Sigmoid colon (tissue), 7 donors: ENCODE data around the gene SLIT3. TPM values are rescaled to one million over a fixed set of nuclear protein-coding genes. Genes with fewer than 3 reads are reported as not detected.

Experiments used
- DNase-seq: peaks from one replicate; pipeline ENCODE4 v3.0.0-alpha.2; 2019
- H3K27ac ChIP-seq, 4 donors: fragments of 200-600 bp; sonication (generic); one replicate each; pipeline ENCODE4 v1.5.1; 2016 to 2019; ENCODE audit warnings: mild to moderate bottlenecking in 1 of 4
- H3K27me3 ChIP-seq, 3 donors: fragments of 200-600 bp; sonication (generic); one replicate each; pipeline ENCODE4 v1.5.1; 2019; ENCODE audit warnings: mild to moderate bottlenecking in 1 of 3
- H3K36me3 ChIP-seq, 4 donors: fragments of 200-600 bp; sonication (generic); one replicate each; pipeline ENCODE4 v1.5.1; 2016 to 2019
- H3K4me1 ChIP-seq, 4 donors: fragments of 200-600 bp; sonication (generic); one replicate each; pipeline ENCODE4 v1.5.1; 2017 to 2019
- H3K4me3 ChIP-seq, 4 donors: fragments of 200-600 bp; sonication (generic); one replicate each; pipeline ENCODE4 v1.5.1; 2017 to 2019; ENCODE audit warnings: mild to moderate bottlenecking in 2 of 4, moderate library complexity in 1 of 4
- H3K9me3 ChIP-seq, 4 donors: fragments of 200-600 bp in 3 of 4; sonication (generic) in 3 of 4; one replicate each; pipeline versions ENCODE4 v1.5.1 to v1.6.1; 2013 to 2019
- EP300 ChIP-seq, 4 donors: sonication (generic); formaldehyde crosslinking; IDR thresholded peaks; one replicate each; pipeline ENCODE4 v1.6.1; 2017; ENCODE audit warnings: antibody characterized with exemption in 4 of 4
- POLR2A ChIP-seq, 2 donors: fragments of 450-650 bp; IDR thresholded peaks; one replicate each; pipeline ENCODE4 v1.6.1; 2016; ENCODE audit warnings: antibody characterized with exemption in 2 of 2, mild to moderate bottlenecking in 2 of 2, moderate library complexity in 2 of 2
- POLR2AphosphoS5 ChIP-seq, 4 donors: sonication (generic); formaldehyde crosslinking; IDR thresholded peaks; one replicate each; pipeline ENCODE4 v1.6.1; 2017; ENCODE audit warnings: antibody characterized with exemption in 4 of 4
- WGBS, 2 donors: extraction: QIAGEN DNeasy Blood & Tissue Kit; methylation state at CpG; one replicate each; pipeline ENCODE4 v1.1.7; 2013; 5-methylcytosine and 5-hydroxymethylcytosine counted together
- intact Hi-C: fragments of 100-400 bp; cut with DNase I; formaldehyde crosslinking; loops from one replicate; pipeline ENCODE4 v1.15.1; 2023
- polyA plus RNA-seq, 3 donors: library from polyadenylated mRNA; stranded (reverse); fragments of 200-250 nt; gene quantifications; one replicate each; pipeline ENCODE4 v1.2.3, GENCODE V29; 2013
- total RNA-seq, 4 donors: library from RNA; depleted of rRNA; stranded (reverse); fragments of >200 nt; gene quantifications; one replicate each; pipeline ENCODE4 v1.1.0, GENCODE V29; 2016
- TF ChIP-seq, protein P1 (sequence below), 4 experiments: fragments of 450-650 bp in 3 of 4; fragments of 200-600 bp in 1 of 4; IDR thresholded peaks; one replicate each; pipeline ENCODE4 v1.5.1; 2016 to 2019; ENCODE audit warnings: antibody characterized with exemption in 4 of 4, mild to moderate bottlenecking in 3 of 4, moderate library complexity in 2 of 4
- donor health status: healthy with polysubstance abuse.
- donor health status: Bipolar disorder and iron deficiency.
- donor health status: healthy.

The SLIT3 gene
- total and polyA plus RNA-seq, 7 donors = 0.23 to 46.3 (median 30.0) TPM

DNA sequence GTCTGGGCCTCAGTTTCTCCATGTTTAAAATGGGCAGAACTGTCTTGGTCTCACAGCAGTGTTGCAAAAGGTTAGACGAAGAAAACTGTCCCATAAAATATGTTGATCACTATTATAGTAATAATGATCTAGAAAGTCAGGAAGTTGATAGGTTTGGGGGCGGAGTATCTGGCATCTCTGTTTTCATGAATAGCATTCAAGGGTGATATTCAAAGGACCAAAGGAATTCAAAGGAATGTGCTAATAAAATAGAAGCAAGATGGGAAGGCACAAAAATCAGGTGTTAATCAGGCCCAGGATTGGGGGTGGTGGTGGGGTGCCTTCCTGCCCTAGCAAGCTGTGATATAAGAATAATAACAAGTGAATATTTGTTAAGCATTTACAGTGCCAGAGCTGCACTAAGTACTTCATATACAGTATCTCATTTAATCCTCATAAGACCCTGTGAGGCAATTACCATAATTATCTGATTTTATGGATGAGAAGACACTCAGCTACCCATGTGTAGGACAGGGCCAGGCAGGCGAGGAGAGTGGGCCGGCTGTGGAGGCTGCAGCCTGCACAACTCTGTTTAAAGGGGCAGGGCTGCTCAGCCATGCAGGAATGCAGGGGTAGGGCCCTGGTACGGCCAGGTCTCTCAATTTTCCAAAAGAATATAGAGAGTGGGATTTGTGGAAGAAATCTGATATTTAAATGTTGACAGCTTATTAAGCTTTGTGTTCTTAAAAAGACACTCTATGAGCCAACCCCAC, 579.8 kb downstream of the SLIT3 start:
- H3K4me1 ChIP-seq = no peaks in the 10 kb centered on the region
- WGBS, 2 donors = 87 to 88% methylated on average over 5 of the region's 5 CpGs
- H3K36me3 ChIP-seq = peaks cover 0 to 31% (median 4%) of the 10 kb centered on the region in 4 donors
- H3K27ac ChIP-seq = no peak overlapping the region
- no peak overlapping the region for H3K4me3 ChIP-seq
- H3K27me3 ChIP-seq = no peaks in the 10 kb centered on the region
- intact Hi-C loops = no loop called here
- no peak for DNase-seq
- no peaks in the 10 kb centered on the region for H3K9me3 ChIP-seq
- TF ChIP-seq POLR2A (IDR thresholded peaks at IDR 0.05) (no peak), POLR2AphosphoS5 (IDR thresholded peaks at IDR 0.05) (no peak), EP300 (IDR thresholded peaks at IDR 0.05) (no peak)
- TF ChIP-seq, protein P1, sequence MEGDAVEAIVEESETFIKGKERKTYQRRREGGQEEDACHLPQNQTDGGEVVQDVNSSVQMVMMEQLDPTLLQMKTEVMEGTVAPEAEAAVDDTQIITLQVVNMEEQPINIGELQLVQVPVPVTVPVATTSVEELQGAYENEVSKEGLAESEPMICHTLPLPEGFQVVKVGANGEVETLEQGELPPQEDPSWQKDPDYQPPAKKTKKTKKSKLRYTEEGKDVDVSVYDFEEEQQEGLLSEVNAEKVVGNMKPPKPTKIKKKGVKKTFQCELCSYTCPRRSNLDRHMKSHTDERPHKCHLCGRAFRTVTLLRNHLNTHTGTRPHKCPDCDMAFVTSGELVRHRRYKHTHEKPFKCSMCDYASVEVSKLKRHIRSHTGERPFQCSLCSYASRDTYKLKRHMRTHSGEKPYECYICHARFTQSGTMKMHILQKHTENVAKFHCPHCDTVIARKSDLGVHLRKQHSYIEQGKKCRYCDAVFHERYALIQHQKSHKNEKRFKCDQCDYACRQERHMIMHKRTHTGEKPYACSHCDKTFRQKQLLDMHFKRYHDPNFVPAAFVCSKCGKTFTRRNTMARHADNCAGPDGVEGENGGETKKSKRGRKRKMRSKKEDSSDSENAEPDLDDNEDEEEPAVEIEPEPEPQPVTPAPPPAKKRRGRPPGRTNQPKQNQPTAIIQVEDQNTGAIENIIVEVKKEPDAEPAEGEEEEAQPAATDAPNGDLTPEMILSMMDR (IDR thresholded peaks at IDR 0.05) = no peak

DNA sequence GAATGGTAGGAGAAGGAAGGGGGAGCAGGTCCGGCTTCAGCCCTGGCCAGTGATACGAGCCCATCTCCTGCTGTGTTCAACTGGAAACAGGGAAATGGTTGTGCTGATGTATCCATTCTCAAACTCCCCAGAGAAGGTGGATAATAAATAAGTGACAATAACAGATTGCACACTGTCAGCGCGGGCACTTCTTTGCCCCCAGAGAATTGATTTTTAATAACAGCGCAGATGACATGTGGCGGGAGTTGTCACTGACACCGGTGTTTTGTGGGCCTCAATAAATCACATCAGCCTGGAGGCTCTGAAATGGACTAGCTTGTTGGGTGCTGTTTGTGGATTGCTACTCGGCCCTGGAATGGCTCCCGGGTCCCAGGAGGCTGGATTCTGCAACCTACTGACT, 580.4 kb downstream of the SLIT3 start:
- intact Hi-C loops = no loop called here
- H3K4me1 ChIP-seq = no peaks in the 10 kb centered on the region
- TF ChIP-seq POLR2A (IDR thresholded peaks at IDR 0.05) = no peak
- no peak overlapping the region for H3K4me3 ChIP-seq
- 93 to 95% methylated on average over 9 of the region's 9 CpGs for WGBS, 2 donors
- H3K27me3 ChIP-seq = no peaks in the 10 kb centered on the region
- no peak overlapping the region for H3K27ac ChIP-seq
- H3K9me3 ChIP-seq = no peaks in the 10 kb centered on the region
- no peak for DNase-seq
- H3K36me3 ChIP-seq = peaks cover 0 to 31% (median 4%) of the 10 kb centered on the region in 4 donors

DNA sequence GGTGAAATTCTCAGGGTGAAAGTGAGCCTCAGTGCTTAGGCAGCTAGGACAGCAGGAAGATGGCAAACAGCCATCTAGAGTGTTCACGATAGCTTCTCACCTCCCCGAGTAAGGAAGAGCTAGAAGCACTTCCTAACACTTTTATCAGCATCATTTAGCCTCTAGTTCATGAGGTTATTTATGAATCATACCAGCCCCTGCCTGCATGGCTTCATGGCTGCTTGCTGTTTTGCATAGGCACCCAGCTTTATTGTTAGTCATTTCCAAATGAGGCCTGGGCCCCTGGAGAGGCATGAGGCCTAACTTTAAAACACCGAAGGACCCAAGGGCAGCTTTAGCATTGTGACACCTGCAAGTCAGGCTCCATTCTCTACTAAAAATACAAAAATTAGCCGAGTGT, 586.9 kb downstream of the SLIT3 start:
- no peak overlapping the region for H3K4me3 ChIP-seq
- intact Hi-C loops = no loop called here
- TF ChIP-seq POLR2AphosphoS5 (IDR thresholded peaks at IDR 0.05) (no peak), EP300 (IDR thresholded peaks at IDR 0.05) (no peak), POLR2A (IDR thresholded peaks at IDR 0.05) (no peak)
- TF ChIP-seq, protein P1 (IDR thresholded peaks at IDR 0.05) = no peak
- no peaks in the 10 kb centered on the region for H3K9me3 ChIP-seq
- H3K36me3 ChIP-seq = peaks cover 0 to 15% (median 0%) of the 10 kb centered on the region in 4 donors
- DNase-seq = no peak
- no peaks in the 10 kb centered on the region for H3K27me3 ChIP-seq
- H3K27ac ChIP-seq = no peak overlapping the region
- 74 to 86% methylated on average over 4 of the region's 4 CpGs for WGBS, 2 donors
- H3K4me1 ChIP-seq = no peaks in the 10 kb centered on the region

DNA sequence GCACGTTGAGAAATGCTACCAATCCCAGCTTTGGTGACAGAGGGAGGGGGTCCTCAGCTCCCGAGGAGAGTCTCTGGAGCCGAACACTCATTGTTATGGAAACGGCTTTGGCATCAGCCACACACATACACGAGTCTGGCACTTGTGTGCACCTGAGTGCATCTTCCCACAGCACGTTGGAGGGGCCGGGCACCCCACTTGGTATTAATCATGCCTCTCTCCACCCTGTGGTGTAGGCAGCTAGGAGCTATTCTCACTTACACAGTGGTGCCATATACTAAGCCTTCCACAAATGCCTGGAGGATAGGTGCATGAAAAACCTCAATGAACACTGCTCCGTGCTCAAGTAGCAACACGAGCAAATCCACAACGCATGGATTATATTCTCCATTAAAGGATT, 587.9 kb downstream of the SLIT3 start:
- TF ChIP-seq EP300 (IDR thresholded peaks at IDR 0.05) (no peak), POLR2AphosphoS5 (IDR thresholded peaks at IDR 0.05) (no peak), POLR2A (IDR thresholded peaks at IDR 0.05) (no peak)
- TF ChIP-seq, protein P1 (IDR thresholded peaks at IDR 0.05) = no peak
- H3K4me3 ChIP-seq = no peak overlapping the region
- 82 to 85% methylated on average over 10 of the region's 10 CpGs for WGBS, 2 donors
- H3K4me1 ChIP-seq = no peaks in the 10 kb centered on the region
- no peak overlapping the region for H3K27ac ChIP-seq
- peaks cover 0 to 15% (median 0%) of the 10 kb centered on the region in 4 donors for H3K36me3 ChIP-seq
- H3K9me3 ChIP-seq = no peaks in the 10 kb centered on the region
- H3K27me3 ChIP-seq = no peaks in the 10 kb centered on the region
- intact Hi-C loops = no loop called here
- DNase-seq = no peak

- intact Hi-C loops = no loop called here
- no peak overlapping the region for H3K27ac ChIP-seq
- TF ChIP-seq POLR2AphosphoS5 (IDR thresholded peaks at IDR 0.05) (no peak), EP300 (IDR thresholded peaks at IDR 0.05) (no peak), POLR2A (IDR thresholded peaks at IDR 0.05) (no peak)
- TF ChIP-seq, protein P1 (IDR thresholded peaks at IDR 0.05) = no peak
Measured at GRCh38 chr5:168712280-168712924, 588.5 kb downstream of the SLIT3 start.

More at GRCh38 chr5:168712280-168712924, 588.5 kb downstream of the SLIT3 start:
- no peaks in the 10 kb centered on the region for H3K4me1 ChIP-seq
- H3K9me3 ChIP-seq = no peaks in the 10 kb centered on the region
- WGBS, 2 donors = 84 to 87% methylated on average over 11 of the region's 11 CpGs
- H3K36me3 ChIP-seq = peaks cover 0 to 18% (median 0%) of the 10 kb centered on the region in 4 donors
- H3K4me3 ChIP-seq = no peak overlapping the region
- no peak for DNase-seq
- H3K27me3 ChIP-seq = no peaks in the 10 kb centered on the region
